ENCODE measurements around the gene NLRP12.
"Not testable (repeated sequence)": the region's sequence is repeated elsewhere in the genome, so short reads cannot be mapped to it uniquely, and the experiment has no call there.

Gene NLRP12, protein sequence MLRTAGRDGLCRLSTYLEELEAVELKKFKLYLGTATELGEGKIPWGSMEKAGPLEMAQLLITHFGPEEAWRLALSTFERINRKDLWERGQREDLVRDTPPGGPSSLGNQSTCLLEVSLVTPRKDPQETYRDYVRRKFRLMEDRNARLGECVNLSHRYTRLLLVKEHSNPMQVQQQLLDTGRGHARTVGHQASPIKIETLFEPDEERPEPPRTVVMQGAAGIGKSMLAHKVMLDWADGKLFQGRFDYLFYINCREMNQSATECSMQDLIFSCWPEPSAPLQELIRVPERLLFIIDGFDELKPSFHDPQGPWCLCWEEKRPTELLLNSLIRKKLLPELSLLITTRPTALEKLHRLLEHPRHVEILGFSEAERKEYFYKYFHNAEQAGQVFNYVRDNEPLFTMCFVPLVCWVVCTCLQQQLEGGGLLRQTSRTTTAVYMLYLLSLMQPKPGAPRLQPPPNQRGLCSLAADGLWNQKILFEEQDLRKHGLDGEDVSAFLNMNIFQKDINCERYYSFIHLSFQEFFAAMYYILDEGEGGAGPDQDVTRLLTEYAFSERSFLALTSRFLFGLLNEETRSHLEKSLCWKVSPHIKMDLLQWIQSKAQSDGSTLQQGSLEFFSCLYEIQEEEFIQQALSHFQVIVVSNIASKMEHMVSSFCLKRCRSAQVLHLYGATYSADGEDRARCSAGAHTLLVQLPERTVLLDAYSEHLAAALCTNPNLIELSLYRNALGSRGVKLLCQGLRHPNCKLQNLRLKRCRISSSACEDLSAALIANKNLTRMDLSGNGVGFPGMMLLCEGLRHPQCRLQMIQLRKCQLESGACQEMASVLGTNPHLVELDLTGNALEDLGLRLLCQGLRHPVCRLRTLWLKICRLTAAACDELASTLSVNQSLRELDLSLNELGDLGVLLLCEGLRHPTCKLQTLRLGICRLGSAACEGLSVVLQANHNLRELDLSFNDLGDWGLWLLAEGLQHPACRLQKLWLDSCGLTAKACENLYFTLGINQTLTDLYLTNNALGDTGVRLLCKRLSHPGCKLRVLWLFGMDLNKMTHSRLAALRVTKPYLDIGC

DNA sequence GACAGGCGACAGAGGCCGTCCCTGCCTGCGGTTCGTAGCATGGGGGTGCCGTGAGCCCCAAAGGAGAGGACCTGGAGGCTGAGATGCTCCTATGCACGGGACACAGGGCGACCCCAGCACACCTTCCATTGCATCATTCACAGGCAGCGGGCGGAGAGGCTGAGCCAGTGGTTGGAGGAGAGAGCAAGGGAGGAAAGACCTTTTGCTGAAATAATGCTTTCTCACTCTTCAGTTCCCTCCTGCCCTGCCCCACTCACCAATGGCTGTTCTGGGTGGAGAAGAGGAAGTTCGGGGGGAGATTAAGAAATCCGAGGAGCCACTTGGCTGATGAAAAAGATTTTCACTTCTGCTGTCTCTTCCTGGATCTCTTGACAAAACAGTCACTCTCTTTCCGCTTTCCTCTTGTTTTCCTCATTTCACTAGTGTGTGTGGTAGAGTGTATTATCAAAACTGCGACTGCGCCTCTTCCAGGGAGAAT is at the start of gene NLRP12:
Gene NLRP12, minus strand, starts transcription at position 181 of the 478 bp plus-strand sequence. Its CDS starts 140 bp downstream, at position 41.
- H3K4me3 Mint-ChIP-seq, result no peak within 1 kb of the TSS
- peak; percentile 60 to 67 for ATAC-seq (replicated peaks)

DNA sequence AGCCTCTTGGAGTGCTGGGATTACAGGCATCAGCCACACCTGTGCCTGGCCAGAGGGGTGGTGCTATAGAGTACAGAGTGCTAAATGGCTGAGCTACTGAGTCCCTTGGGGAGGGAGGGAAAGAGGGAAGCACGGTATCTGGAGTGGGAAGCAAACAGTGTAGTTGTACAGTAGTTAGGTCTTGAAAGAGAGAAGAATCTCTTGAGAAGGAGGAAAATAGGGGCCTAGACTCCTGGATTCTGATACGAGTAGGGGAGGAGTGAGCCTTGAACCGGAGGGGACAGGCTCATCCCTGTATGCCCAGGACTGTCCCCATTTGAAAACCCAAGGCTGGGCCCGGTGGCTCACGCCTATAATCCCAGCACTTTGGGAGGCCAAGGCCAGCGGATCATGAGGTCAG is 48.6 kb upstream of the NLRP12 start:
- DNase-seq, result no peak
- Mint-ChIP-seq H3K4me3 (peak overlapping the region in 1 of 2 donors; percentile 7), H3K4me1 (peaks cover 46 to 68% of the 10 kb centered on the region in 2 donors), H3K36me3 (peaks cover 33 to 51% of the 10 kb centered on the region in 2 donors), H3K27ac (peak overlapping the region; percentile 42), H3K9me3 (peaks cover 2 to 5% of the 10 kb centered on the region in 2 donors), H3K27me3 (no peaks in the 10 kb centered on the region)
- ATAC-seq (replicated peaks), result no peak

More for the DNA sequence above, at the start of gene NLRP12:
- DNase-seq, result no peak
- H3K4me1 Mint-ChIP-seq, result peaks cover 4 to 11% of the 10 kb centered on the region in 2 donors
- H3K9me3 Mint-ChIP-seq, result peaks cover 0 to 1% of the 10 kb centered on the region in 2 donors
- no peaks in the 10 kb centered on the region for H3K36me3 Mint-ChIP-seq
- peaks cover 23 to 26% of the 10 kb centered on the region in 2 donors for H3K27me3 Mint-ChIP-seq
- H3K27ac Mint-ChIP-seq, result no peak within 1 kb of the TSS

DNA sequence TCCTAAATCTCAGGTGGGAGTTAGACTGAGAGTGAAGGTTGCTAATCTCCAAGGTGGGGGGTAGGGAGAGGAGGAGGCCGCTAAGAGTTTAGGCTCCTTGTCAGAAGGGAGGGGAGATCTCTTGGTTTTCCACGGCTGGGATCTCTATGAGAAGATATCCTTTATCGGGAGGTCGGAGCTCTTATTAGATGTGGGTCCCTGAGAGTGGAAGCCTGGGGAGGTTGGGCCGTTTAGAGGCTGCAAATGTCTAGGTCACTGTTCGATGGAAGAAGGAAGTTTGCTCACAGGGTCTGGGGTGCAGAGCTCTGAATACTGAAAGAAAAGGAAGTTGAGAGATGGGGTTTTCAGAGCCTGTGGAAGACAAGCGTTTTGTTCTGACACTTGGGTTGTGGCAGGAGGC is 47.3 kb upstream of the NLRP12 start:
- Mint-ChIP-seq H3K27ac (peak overlapping the region; percentile 68), H3K4me1 (peaks cover 40 to 69% of the 10 kb centered on the region in 2 donors), H3K4me3 (peak overlapping the region; percentile 22 to 43), H3K27me3 (no peaks in the 10 kb centered on the region), H3K9me3 (peaks cover 2 to 5% of the 10 kb centered on the region in 2 donors), H3K36me3 (peaks cover 29 to 46% of the 10 kb centered on the region in 2 donors)
- ATAC-seq (replicated peaks) (no peak), DNase-seq (no peak)

DNA sequence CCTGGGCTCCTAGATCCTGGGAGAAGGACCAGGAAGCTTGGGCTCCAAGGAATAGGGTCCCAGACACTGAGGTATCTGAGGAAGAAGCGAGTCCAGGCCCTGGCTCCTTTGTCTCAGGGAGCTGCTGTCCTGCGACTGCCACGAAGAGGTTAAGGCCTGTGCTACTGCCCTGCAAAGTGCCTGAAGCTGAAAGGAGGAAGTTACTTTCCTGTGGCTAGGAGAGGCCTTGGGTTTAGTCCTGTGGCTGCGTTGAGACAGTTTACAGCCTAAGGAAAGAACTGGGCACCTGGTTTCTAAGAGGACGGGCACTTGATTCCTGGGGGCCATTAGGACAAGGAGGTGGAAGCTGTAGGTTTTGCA is 46.4 kb upstream of the NLRP12 start:
- ATAC-seq (replicated peaks) (no peak), DNase-seq (peak; percentile 37)
- Mint-ChIP-seq H3K36me3 (peaks cover 29 to 46% of the 10 kb centered on the region in 2 donors), H3K9me3 (peaks cover 2 to 5% of the 10 kb centered on the region in 2 donors), H3K27me3 (no peaks in the 10 kb centered on the region), H3K27ac (peak overlapping the region; percentile 68), H3K4me1 (peaks cover 47 to 78% of the 10 kb centered on the region in 2 donors), H3K4me3 (peak overlapping the region; percentile 56 to 79)

DNA sequence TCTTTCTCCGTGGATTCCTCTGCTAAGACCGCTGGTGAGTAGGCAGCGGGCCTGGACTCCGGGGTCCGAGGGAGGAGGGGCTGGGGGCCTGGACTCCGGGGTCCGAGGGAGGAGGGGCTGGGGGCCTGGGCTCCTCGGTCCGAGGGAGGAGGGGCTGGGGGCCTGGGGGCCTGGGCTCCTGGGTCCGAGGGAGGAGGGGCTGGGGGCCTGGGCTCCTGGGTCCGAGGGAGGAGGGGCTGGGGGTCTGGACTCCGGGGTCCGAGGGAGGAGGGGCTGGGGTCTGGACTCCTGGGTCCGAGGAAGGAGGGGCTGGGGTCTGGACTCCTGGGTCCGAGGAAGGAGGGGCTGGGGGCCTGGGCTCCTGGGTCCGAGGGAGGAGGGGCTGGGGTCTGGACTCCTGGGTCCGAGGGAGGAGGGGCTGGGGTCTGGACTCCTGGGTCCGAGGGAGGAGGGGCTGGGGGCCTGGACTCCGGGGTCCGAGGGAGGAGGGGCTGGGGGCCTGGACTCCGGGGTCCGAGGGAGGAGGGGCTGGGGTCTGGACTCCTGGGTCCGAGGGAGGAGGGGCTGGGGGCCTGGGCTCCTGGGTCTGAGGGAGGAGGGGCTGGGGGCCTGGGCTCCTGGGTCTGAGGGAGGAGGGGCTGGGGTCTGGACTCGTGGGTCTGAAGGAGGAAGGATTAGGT is 45.8 kb upstream of the NLRP12 start:
- Mint-ChIP-seq H3K36me3 (peaks cover 26 to 41% of the 10 kb centered on the region in 2 donors), H3K4me1 (peaks cover 47 to 73% of the 10 kb centered on the region in 2 donors), H3K27ac (peak overlapping the region; percentile 91), H3K4me3 (peak overlapping the region; percentile 98 to 100)
- ATAC-seq (replicated peaks); H3K27me3 Mint-ChIP-seq; H3K9me3 Mint-ChIP-seq; DNase-seq: not testable (repeated sequence)

DNA sequence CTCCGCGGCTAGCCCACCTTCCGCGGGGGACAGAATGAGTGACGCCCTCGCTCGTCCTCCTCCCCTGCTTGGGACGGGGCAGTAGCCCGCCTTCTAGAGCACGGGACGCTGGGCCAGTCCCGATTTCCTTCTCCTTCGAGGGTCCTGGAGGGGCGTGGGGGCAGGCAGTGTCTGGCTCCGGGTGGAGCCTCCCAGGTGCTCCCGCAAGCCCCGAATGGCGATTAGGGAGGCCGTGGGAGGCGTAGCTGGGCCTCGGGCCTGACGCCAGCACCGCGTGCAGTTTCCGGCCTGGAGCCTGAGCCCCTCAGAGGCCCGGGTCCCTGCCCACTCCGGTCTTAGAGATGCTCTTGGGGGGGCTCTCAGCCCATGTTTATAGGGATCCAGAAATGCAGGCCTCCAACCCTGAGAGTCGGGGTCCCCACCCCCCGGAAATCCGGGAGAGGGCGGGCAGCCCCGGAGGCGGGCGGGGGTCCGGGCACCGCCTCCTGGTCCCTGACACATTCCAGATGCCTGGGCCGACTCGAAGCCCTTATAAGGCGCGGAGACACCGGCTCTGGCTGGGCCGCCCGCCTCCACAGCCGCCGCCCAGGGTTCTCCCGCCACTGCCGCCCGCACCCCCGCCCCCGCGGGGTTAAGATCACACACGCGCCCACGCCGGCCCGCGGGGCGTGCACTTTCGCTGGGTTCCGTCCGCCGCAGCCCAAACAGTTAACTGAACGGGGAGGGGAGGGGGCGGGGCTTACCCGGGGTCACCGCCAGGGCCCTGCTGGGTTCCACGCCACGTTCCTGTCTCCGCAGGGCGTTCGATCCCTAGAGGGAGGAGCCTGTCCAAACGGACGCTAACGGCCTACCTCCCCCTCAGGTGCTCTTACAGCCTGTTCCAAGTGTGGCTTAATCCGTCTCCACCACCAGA is 45.0 kb upstream of the NLRP12 start:
- H3K9me3 Mint-ChIP-seq, result no peaks in the 10 kb centered on the region
- ATAC-seq (replicated peaks), result peak; percentile 55 to 56
- peak overlapping the region; percentile 96 for H3K27ac Mint-ChIP-seq
- peak; percentile 79 for DNase-seq
- H3K4me1 Mint-ChIP-seq, result peaks cover 39 to 65% of the 10 kb centered on the region in 2 donors
- no peaks in the 10 kb centered on the region for H3K27me3 Mint-ChIP-seq
- H3K4me3 Mint-ChIP-seq, result peak overlapping the region; percentile 98 to 100
- H3K36me3 Mint-ChIP-seq, result peaks cover 18 to 33% of the 10 kb centered on the region in 2 donors

DNA sequence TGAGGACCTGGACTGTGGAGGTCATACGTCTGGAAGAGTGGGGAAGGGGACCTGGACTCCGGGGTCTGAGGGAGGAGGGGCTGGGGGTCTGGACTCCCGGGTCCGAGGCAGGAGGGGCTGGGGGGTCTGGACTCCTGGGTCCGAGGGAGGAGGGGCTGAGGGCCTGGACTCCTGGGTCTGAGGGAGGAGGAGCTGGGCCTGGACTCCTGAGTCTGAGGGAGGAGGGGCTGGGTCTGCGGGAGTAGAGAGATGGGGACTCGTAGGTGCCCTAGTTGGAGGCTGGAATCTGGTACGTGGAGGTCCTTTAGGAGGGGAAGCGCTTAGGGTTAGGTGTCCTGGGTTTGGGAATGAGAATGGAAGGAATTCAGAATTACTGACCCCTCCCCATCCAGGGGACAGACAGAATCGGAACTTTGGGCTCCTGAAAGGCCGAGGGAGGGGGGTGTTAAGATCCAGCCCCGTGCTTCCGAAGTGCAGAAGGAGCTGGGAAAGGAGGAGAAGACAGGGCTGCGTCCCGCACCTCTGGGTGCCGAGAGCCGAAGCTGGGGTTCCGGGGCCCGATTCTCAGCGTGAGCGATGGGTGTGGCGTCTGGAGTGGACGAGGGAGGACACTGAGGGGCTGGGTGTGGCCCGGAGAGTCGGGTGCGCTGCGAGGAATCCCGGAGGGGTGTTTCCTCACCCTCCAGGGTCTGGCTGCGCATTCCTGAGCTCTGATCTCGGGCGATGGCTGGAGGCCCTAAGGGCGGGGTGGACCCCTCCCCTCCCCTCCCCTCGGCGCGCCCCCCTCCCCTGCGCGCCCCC is 44.2 kb upstream of the NLRP12 start:
- Mint-ChIP-seq H3K27ac (peak overlapping the region; percentile 97), H3K9me3 (no peaks in the 10 kb centered on the region), H3K4me3 (peak overlapping the region; percentile 98 to 100), H3K36me3 (peaks cover 10 to 25% of the 10 kb centered on the region in 2 donors), H3K27me3 (no peaks in the 10 kb centered on the region), H3K4me1 (peaks cover 34 to 56% of the 10 kb centered on the region in 2 donors)
- DNase-seq (peak; percentile 24), ATAC-seq (replicated peaks) (no peak)

DNA sequence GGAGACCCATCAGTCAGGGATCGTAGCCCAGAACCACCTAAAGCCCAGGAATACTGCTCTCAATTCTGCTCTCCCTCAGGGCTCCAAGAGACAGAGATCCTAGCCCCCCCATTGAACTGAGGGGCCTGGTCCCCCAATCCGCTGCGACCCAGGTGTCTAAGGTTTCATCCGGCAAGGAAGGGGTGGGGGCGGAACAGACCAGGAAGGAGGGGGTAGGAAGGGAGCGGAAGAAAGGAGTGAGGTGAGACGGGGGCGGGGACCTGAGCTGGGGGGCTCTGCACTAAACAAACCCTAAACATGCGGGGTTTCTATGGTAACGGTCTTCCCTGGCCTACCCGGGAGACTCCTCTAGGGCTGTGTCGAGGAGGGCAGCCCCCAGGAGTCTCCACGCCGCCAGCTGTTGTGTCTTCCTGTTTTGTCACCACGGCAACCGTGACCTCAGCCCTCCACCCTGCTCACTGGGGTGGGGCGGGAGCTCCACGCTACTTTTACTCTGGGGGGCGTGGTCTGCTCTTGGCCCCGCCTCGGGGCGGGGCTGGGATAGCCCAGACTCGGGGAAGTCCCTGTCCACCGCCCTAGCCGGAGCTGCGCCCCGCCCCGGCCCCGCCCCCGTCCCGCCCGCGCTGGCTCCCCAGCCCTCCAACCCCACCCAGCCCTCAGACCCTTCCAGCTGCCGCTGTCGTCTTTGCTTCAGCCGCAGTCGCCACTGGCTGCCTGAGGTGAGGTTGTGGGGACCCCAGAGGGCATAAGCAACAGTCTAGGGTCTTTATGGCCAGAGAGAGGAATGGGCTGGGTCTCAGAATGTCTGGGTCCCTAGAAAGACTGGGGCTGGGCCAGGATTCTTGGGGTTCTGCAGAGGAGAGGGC is 43.3 kb upstream of the NLRP12 start, which contains the start of gene MYADM:
Gene MYADM, plus strand, starts transcription at position 659 of the 866 bp plus-strand sequence. CDS start 5,647 bp downstream, outside the sequence.
- peak within 1 kb of the TSS; percentile 98 to 100 for H3K4me3 Mint-ChIP-seq
- no peaks in the 10 kb centered on the region for H3K27me3 Mint-ChIP-seq
- peaks cover 30 to 48% of the 10 kb centered on the region in 2 donors for H3K4me1 Mint-ChIP-seq
- H3K27ac Mint-ChIP-seq, result peak within 1 kb of the TSS; percentile 98
- DNase-seq (peak; percentile 98), ATAC-seq (replicated peaks) (peak; percentile 80)
- H3K9me3 Mint-ChIP-seq, result no peaks in the 10 kb centered on the region
- H3K36me3 Mint-ChIP-seq, result peaks cover 8 to 20% of the 10 kb centered on the region in 2 donors

DNA sequence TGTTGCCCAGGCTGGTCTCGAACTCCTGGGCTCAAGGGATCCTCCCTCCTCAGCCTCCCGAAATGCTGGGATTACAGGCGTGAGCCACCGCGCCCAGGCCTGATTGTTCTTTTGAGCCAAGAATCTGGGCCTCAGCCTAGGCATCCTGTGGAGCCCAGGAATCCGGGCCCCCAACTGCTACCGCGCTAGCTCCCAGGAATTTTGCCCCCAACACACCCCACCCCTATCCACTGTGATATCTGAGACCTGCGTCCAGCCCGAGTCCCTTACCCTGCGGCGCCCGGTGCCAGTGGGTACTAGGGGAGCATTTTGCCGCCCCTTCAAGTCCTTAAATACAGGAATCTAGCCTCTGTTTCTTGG is 42.7 kb upstream of the NLRP12 start:
- Mint-ChIP-seq H3K9me3 (no peaks in the 10 kb centered on the region), H3K27ac (peak overlapping the region; percentile 98), H3K27me3 (no peaks in the 10 kb centered on the region), H3K4me3 (peak overlapping the region; percentile 98 to 100), H3K36me3 (peaks cover 7 to 19% of the 10 kb centered on the region in 2 donors), H3K4me1 (peaks cover 30 to 46% of the 10 kb centered on the region in 2 donors)
- ATAC-seq (replicated peaks) (no peak), DNase-seq (no peak)

DNA sequence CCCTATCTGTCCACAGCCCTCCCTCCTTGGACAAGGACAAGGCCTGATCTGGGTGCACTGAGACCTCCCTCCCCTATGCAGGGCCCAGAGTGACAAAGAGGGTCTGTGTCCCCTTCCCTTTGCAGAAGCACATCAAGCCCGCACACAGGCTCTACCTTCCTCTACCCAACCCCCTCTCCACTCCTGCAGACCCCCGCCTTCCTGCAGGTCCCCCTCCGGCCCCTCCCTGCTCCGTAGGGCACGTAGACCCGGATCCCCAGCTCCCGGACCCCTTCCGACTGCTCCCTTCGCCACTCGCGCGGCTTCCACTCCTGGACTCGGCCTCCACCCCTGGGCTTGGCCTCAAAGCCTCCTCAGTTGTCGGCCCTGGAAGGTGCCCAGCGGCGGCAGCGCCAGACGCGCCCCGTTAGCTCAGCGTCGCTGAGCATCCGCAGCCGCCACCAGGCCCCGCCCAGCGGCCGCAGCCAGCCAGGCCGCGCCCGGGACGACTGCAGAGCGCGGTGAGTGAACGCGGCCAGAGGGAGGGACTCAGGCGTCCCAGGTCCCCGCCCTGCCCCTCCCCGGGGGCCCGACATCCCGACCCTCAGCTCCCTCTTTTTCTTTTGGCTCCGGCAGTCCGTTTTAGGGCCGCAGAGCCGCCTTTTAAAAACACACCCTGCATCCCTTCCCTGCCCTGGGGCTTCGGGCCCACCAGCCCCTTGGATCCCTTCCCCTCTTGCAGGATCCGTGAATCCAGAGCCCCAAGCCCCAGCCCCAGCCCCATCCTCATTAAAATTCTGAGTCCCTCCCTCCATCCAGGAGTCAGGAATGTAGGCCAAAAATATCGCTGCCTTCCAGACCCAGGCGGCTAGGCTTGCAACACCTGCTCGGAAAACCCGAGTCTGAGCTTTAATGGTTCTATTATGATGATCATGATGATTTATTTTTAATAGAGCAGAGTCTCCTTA is 42.1 kb upstream of the NLRP12 start:
- Mint-ChIP-seq H3K27ac (peak overlapping the region; percentile 98), H3K9me3 (no peaks in the 10 kb centered on the region), H3K4me3 (peak overlapping the region; percentile 98 to 100), H3K27me3 (no peaks in the 10 kb centered on the region), H3K4me1 (peaks cover 25 to 40% of the 10 kb centered on the region in 2 donors), H3K36me3 (peaks cover 4 to 13% of the 10 kb centered on the region in 2 donors)
- ATAC-seq (replicated peaks), result peak; percentile 26 to 35
- no peak for DNase-seq

All from stimulated activated naive B cell treated with anti-CD40 and anti-IgM and Interleukin-4, amounts not matched to agents 10 μg/mL and 1 μg/mL and 100 μg/mL, for 72 hours (primary cell).